Iris pigment epithelial cell (primary cell): ENCODE data around the gene LY6G6D.

ENCODE experiments used
- DNase-seq: peaks from one replicate; pipeline ENCODE4 v3.0.0-alpha.2; 2011; ENCODE audit warnings: low read depth

Gene LY6G6D

GRCh38 chr6:31764198-31764597 is 49.0 kb downstream of the LY6G6D start:
- no peak for DNase-seq

- no peak for DNase-seq
Observed at GRCh38 chr6:31765559-31765909, 50.4 kb downstream of the LY6G6D start.

- DNase-seq, result no peak
Observed at GRCh38 chr6:31765910-31766794, 51.0 kb downstream of the LY6G6D start.

GRCh38 chr6:31767096-31767645 is 52.0 kb downstream of the LY6G6D start:
- no peak for DNase-seq
